ENCODE measurements around the gene ZBTB2.

Gene ZBTB2

DNA sequence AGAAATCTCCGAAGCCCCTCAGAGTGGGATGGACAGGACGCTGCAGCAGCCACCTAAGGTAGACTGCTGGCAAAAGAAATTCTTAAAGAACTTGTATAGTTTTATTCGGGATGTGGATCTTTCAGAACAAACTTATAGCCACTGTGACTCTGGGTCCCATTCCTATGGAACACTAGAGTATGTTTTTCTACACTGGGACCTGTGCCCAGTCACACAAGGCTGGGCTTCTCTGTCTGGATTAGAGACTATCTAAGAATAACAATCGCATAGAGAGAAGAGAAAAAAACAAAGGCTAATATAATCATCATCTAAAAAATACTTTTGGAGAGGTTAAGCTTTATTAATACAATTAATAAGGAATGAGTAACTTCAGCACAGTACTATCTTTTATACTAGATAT lies 31.6 kb upstream of the ZBTB2 start:
- DNase-seq (ENCODE audit: low spot score): no peak
- TF ChIP-seq, protein P1, sequence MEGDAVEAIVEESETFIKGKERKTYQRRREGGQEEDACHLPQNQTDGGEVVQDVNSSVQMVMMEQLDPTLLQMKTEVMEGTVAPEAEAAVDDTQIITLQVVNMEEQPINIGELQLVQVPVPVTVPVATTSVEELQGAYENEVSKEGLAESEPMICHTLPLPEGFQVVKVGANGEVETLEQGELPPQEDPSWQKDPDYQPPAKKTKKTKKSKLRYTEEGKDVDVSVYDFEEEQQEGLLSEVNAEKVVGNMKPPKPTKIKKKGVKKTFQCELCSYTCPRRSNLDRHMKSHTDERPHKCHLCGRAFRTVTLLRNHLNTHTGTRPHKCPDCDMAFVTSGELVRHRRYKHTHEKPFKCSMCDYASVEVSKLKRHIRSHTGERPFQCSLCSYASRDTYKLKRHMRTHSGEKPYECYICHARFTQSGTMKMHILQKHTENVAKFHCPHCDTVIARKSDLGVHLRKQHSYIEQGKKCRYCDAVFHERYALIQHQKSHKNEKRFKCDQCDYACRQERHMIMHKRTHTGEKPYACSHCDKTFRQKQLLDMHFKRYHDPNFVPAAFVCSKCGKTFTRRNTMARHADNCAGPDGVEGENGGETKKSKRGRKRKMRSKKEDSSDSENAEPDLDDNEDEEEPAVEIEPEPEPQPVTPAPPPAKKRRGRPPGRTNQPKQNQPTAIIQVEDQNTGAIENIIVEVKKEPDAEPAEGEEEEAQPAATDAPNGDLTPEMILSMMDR (IDR thresholded peaks at IDR 0.05; ENCODE audit: borderline replicate concordance, control extremely low read depth, extremely low read depth, insufficient read depth, missing control alignments): no peak
- in situ Hi-C loops (cut with MboI; ENCODE audit: low sequenced_read_pairs, unreplicated experiment): no loop called here

DNA sequence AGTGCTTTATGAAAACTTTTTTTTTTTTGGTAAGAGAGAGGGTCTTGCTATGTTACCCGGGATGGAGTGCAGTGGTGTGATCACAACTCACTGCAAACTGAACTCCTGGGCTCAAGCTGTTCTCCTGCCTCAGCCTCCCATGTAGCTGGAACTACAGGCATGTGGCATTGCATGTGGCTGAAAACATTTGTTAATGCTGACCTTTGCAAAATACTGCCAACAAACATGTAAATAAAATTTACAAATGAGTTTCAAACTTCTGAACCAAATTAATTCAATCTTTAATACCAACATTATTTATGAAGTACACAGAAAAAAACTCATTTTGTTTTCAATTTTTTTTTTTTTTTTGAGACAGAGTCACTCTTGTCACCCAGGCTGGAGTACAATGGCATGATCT lies 26.1 kb upstream of the ZBTB2 start:
- TF ChIP-seq, protein P1 (IDR thresholded peaks at IDR 0.05; ENCODE audit: borderline replicate concordance, control extremely low read depth, extremely low read depth, insufficient read depth, missing control alignments): no peak
- DNase-seq (ENCODE audit: low spot score): no peak
- in situ Hi-C loops (cut with MboI; ENCODE audit: low sequenced_read_pairs, unreplicated experiment): no loop called here

DNA sequence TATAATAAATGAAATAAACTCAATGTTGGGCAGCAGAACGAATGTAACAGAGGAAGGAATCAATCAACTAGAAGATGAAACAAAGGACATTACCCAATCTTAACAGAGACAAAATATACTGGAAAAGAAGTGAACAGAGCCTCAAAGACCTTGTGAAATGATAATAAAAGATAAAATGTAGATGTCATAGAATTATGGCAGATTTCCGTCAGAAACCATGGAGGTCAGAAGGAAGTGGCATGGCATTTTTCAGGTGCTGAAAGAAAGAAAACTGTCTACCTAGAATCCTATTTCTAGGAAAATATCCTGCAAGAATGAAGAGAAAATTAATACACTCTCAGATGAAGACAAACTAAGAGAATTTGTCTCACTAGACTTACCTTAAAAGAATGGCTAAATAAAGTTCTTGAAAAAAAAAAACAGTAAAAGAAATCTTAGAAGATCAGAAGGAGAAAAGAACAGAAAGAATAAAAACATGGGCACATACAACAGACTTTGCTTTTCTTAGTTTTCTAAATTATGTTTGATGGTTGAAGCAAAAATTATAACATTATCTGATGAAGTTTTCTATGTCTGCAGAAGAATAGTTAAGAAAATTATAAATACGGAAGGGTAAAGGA lies 23.4 kb upstream of the ZBTB2 start:
- no peak for DNase-seq (ENCODE audit: low spot score)
- in situ Hi-C loops (cut with MboI; ENCODE audit: low sequenced_read_pairs, unreplicated experiment): no loop called here
- TF ChIP-seq, protein P1 (IDR thresholded peaks at IDR 0.05; ENCODE audit: borderline replicate concordance, control extremely low read depth, extremely low read depth, insufficient read depth, missing control alignments): no peak

DNA sequence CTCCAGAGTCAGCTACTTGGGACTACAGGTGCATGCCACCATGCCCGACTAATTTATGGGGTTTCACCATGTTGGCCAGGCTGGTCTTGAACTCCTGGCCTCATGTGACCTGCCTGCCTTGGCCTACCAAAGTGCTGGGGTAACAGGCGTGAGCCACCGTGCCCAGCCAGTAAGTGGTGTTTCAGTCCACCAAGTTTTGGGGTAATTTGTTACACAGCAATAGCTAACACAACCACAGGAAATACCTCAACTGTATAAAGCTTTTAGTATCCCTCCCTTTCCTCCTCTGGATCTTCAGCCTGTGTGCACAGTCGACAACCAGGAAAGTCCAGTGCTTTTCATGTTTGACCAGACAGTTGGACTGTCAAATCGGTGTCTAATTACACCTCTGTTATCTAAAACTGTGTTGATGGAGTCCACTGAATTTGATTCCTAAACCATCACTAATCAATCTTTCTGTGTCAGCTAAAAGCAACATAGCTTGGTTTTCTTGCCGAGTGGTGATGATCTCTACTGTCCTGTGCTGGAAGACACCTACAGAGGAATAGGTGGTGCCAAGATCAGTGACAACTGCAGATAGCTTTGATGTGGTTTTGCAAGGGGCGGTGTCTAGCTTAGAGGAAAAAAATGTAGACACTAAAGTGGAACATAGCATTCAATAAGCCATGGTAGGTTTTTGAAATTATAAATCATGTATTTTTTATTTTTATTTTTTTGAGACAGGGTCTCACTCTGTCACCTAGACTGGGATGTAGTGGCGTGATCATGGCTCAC lies 22.2 kb upstream of the ZBTB2 start:
- DNase-seq (ENCODE audit: low spot score): no peak
- in situ Hi-C loops (cut with MboI; ENCODE audit: low sequenced_read_pairs, unreplicated experiment): no loop called here
- TF ChIP-seq, protein P1 (IDR thresholded peaks at IDR 0.05; ENCODE audit: borderline replicate concordance, control extremely low read depth, extremely low read depth, insufficient read depth, missing control alignments): no peak

DNA sequence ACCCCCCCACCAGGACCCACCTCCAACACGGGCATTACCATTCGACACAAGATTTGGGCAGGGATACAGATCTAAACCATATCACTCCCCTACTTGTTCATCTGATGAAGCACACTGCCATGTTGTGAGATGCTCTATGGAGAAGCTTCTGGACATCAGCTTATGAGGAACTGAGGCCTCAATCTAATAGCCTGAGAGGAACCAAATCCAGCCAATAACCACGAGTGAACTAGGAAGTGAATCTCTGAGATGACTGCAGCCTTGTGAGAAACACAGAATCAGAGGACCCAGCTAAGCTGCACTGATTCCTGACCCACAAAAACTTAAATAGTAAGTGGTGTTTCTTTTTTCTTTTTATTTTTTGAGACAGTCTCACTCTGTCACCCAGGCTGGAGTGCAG lies 21.6 kb upstream of the ZBTB2 start:
- TF ChIP-seq, protein P1 (IDR thresholded peaks at IDR 0.05; ENCODE audit: borderline replicate concordance, control extremely low read depth, extremely low read depth, insufficient read depth, missing control alignments): no peak
- in situ Hi-C loops (cut with MboI; ENCODE audit: low sequenced_read_pairs, unreplicated experiment): no loop called here

DNA sequence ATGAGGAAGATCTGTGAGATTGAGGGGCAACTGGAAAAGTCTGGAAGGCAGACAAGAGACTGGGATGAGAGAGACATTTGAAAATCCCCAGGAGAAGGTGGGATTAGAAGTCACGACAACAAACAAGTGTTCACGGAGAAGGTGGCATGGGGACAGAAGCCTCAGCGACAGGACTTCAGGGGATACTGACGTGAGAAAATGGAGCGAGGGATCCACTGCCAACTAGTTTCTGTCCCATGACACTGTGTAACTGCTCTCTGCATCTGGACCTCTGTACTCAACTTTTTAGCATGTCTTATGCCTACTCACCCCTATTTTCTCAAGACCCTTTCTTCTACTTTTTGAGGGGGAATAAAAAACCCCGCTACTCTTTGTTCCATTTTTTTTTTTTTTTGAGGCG lies 18.3 kb upstream of the ZBTB2 start:
- TF ChIP-seq, protein P1 (IDR thresholded peaks at IDR 0.05; ENCODE audit: borderline replicate concordance, control extremely low read depth, extremely low read depth, insufficient read depth, missing control alignments): no peak
- in situ Hi-C loops (cut with MboI; ENCODE audit: low sequenced_read_pairs, unreplicated experiment): no loop called here
- no peak for DNase-seq (ENCODE audit: low spot score)

More for the DNA sequence above, 21.6 kb upstream of the ZBTB2 start:
- DNase-seq (ENCODE audit: low spot score): no peak
